AG09319 (cell line): ENCODE data around the gene PTPRD.
"Not testable (repeated sequence)": the region's sequence is repeated elsewhere in the genome, so short reads cannot be mapped to it uniquely, and the experiment has no call there.

Experiments
- DNase-seq: peaks from one replicate; pipeline ENCODE4 v3.0.0-alpha.2; 2010; ENCODE audit warnings: low read depth; ENCODE audit errors: extremely low read depth
- TF ChIP-seq, protein P1 (sequence below): IDR thresholded peaks from 2 replicates; pipeline ENCODE4 v1.5.1; 2011; ENCODE audit warnings: low read depth, mild to moderate bottlenecking, inconsistent platforms, low read length, moderate library complexity

Gene PTPRD

DNA sequence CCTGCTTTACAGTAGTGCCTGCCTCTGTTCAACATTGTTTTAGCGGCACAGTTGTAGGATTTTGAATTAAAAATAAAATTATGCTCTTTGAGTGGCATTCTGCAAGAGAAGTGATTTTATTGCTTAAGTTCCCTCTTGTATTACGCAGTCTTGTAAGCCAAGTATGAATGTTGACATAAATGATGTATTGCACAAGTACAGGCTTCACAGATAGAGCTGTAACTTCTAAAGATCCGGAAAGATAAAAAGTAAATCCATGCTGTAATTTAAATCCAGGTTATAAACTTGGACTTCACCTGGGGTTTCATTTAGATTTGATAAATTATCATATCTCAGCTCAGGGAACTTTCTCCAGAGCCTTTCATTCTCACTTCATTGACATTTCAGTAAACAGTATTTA, 1114.7 kb downstream of the PTPRD start:
- TF ChIP-seq, protein P1, sequence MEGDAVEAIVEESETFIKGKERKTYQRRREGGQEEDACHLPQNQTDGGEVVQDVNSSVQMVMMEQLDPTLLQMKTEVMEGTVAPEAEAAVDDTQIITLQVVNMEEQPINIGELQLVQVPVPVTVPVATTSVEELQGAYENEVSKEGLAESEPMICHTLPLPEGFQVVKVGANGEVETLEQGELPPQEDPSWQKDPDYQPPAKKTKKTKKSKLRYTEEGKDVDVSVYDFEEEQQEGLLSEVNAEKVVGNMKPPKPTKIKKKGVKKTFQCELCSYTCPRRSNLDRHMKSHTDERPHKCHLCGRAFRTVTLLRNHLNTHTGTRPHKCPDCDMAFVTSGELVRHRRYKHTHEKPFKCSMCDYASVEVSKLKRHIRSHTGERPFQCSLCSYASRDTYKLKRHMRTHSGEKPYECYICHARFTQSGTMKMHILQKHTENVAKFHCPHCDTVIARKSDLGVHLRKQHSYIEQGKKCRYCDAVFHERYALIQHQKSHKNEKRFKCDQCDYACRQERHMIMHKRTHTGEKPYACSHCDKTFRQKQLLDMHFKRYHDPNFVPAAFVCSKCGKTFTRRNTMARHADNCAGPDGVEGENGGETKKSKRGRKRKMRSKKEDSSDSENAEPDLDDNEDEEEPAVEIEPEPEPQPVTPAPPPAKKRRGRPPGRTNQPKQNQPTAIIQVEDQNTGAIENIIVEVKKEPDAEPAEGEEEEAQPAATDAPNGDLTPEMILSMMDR, result no peak
- no peak for DNase-seq

DNA sequence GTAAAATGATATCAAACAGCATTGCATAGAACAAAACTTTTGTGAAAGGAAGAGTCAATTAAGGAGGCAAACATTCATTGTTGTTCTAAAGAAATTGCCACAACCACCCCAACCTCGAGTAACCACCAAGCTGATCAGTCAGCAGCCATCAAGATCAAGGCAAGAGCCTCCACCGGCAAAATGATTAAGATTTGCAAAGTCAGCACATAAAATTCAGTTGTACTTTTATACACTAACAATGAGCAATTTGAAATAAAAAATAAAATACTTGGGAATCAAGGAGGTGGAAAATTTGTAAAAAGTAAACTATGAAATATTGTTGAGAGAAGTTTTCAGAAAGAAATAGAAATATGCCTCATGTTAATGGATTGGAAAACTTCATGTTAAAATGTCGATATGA, 1118.5 kb downstream of the PTPRD start:
- TF ChIP-seq, protein P1, result no peak
- no peak for DNase-seq

DNA sequence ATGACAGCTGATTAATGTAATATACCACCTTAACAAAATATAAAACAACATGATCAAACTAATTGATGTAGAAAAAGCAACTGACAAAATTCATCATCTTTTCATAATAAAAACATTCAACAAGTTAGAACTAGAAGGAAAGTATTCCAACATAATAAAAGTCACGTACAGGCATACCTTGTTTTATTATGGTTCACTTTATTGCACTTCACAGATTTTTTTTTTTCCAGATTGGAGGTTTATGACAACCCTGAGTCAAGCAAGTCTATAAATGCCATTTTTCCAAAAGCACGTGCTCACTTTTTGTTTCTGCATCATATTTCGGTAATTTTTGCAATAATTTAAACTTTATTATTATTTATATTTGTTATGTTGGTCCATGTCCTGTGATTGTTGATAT, 1120.3 kb downstream of the PTPRD start:
- no peak for DNase-seq
- TF ChIP-seq, protein P1, result no peak

DNA sequence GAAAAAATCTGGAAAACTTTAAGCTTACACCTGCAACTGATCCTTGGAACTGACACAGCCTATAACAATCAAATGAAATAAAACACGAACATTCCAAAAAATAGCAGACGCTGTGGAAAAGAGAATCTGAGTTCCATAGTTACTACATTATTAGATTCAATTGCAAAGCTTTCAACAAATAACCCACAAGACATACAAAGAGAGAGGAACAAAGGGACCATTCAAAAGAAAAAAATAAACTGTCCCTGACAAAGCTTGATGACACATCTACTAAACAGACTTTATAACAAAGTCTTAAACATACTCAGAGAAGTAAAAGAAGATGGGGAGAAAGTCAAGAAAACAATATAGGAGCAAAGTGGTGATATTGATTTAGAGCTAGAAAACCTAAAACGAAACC, 1123.6 kb downstream of the PTPRD start:
- TF ChIP-seq, protein P1, result no peak

DNA sequence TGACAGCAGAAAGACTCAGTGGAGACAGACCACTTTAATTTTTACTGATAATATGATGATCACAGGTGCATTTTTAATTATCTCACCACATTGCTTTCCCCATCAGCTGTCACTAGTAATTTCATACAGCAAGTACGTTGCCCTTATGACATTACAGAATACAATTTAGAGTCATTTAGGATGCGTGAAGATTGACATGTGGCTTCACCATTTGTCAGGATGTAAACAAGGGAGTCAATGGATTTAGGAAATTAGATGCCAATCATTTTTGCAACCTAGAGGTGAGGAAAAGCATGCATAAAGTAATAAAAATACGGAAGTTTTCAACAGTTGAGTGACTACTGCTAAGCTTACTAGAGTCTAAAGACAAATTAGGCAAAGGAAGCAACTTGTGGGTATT, 1129.6 kb downstream of the PTPRD start:
- TF ChIP-seq, protein P1, result no peak
- DNase-seq, result no peak

More for the DNA sequence above, 1123.6 kb downstream of the PTPRD start:
- DNase-seq, result no peak

DNA sequence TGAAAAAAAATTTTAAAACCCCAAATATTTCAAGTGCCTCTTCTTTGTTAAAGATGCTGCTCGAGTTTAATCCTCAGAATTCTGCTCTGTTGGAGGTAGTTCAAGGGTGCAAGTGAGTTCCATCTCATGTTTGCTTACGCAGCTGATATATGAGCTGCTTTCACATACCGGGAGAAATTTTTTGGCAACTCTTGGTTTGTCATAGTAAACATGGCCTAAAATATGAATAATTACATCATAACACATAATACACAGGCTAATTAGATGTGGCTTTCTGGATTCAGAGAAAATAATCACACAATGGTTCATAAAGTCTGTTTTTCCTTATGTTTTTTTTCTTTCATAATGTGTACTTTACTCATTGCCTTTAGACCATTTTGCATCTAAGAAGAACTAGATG, 1134.1 kb downstream of the PTPRD start:
- TF ChIP-seq, protein P1, result no peak
- no peak for DNase-seq

DNA sequence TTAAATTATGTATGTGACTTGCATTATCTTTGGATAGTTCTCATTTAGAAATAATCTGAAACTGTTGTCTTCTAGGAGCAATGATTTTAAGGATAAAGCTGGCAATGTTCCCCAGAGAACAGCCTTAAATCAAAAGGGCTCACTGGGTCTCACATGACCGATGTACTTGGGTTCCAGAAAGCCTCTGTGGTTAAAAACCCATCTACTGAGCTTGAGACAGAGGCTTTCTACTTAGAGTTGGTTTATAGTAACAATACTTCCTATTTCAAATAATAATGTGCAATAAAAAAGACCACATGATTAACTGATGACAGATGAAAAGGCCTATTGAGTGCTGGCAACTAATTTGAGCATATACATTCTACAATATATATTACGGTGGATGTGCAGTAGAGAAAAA, 1143.5 kb downstream of the PTPRD start:
- DNase-seq, result no peak
- TF ChIP-seq, protein P1, result no peak

DNA sequence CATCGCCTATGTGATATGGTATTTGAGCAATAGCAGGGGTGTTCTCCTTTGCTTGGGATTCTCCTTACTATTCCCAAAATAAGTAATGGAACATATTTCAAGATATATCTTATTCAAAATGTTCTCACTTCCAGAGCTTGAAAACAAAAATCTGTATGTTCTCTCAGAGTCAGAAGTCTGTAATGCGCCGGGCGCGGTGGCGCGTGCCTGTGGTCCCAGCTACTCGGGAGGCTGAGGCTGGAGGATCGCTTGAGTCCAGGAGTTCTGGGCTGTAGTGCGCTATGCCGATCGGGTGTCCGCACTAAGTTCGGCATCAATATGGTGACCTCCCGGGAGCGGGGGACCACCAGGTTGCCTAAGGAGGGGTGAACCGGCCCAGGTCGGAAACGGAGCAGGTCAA, 1170.9 kb downstream of the PTPRD start:
- DNase-seq, result not testable (repeated sequence)
